Stimulated activated CD8-positive, alpha-beta memory T cell treated with anti-CD3 and anti-CD28 coated beads, Interleukin-7, amount 100 ng/mL, for 4 hours (primary cell): Measurements from ENCODE around the gene PRSS22.

Source experiments
- DNase-seq, 2 donors: peaks; one replicate each; pipeline ENCODE4 v3.0.0-alpha.2; 2020; ENCODE audit warnings: low read depth in 2 of 2

PRSS22 gene, protein sequence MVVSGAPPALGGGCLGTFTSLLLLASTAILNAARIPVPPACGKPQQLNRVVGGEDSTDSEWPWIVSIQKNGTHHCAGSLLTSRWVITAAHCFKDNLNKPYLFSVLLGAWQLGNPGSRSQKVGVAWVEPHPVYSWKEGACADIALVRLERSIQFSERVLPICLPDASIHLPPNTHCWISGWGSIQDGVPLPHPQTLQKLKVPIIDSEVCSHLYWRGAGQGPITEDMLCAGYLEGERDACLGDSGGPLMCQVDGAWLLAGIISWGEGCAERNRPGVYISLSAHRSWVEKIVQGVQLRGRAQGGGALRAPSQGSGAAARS

GRCh38 chr16:2857451-2858244 is at the start of gene PRSS22:
PRSS22 (minus strand) TSS chr16:2858170; CDS start chr16:2858104, 66 bp downstream.
- DNase-seq: no peak

GRCh38 chr16:2907084-2907753 is 49.2 kb upstream of the PRSS22 start:
- DNase-seq: peak in 1 of 2 donors; percentile 24

- DNase-seq: no peak
These were observed 48.0 kb upstream of the PRSS22 start for GRCh38 chr16:2905988-2906387.

DNA sequence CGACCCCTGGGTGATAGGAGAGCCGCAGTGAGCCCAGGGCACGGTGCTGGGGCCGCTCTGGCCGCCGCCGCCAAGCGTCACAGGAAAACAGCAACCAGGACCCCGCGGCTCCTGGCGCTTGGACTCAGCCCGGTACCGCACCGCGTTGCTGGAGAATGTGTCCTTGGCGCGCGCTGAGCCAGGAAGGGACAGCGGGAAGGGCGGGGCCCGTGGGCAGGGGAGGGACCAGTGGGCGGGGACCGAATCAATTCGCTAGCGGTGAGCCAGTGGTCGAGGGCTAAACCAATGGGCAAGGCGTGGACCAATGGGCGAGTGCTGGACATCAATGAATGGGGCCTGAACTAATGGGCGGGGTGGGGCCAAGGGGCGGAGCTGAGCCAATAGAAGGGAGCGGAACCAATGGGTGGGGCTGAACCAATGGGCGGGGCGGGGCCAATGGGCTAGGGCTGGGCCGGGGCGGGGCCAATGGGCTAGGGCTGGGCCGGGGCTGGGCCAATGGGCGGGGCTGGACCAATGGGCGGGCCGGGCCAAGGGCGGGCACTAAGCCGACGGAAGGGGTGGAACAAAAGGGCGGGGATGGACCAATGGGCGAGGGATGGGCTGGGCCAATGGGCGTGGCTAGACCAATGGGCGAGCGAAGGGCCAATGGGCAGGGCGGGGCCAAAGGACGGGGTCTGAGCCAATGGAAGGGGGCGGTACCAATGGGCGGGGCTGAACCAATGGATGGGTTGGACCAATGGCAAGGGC is 47.4 kb upstream of the PRSS22 start:
- DNase-seq: peak; percentile 77 to 78

- DNase-seq: no peak
These were observed 46.9 kb upstream of the PRSS22 start for GRCh38 chr16:2904922-2905240.

DNA sequence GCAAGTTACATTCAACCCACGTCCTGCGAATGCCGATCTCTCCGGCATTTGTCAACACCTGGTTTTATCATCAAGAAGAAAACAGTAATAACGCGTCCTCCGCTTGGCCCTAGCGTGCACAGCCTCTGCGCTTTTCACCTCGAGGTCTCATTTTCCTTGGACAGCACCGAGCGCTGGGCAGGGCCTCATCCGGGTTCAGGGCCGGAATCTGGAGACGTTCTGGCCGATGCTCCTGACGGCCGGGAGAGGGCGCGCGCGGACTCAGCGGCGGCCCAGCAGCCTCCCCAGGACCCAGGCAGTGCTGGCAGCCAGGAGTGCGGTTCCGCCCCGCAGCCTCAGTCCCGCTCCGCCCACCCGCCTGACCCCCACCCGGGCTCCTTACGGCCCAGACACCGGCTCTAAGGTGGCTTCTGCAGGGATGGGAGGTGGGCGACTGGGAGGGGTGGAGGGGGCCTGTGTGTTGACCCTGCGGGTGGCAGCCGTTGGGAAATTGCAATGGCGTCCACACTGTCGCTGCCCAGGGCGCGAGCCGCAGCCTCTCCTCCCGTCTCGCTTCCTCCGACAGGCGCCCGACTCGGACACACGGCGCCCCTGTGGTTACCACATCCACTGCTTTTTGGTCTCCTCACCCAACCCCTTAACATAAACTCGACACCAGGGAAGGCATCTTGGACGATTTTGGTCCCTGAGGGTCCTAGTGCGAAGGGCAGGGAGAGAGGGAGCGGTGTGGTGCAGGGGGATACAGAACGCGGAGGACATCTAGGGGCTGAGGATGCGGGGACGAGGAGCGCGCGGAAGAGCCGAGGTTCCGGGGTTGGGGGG is 46.3 kb upstream of the PRSS22 start:
- DNase-seq: peak; percentile 46 to 68

DNA sequence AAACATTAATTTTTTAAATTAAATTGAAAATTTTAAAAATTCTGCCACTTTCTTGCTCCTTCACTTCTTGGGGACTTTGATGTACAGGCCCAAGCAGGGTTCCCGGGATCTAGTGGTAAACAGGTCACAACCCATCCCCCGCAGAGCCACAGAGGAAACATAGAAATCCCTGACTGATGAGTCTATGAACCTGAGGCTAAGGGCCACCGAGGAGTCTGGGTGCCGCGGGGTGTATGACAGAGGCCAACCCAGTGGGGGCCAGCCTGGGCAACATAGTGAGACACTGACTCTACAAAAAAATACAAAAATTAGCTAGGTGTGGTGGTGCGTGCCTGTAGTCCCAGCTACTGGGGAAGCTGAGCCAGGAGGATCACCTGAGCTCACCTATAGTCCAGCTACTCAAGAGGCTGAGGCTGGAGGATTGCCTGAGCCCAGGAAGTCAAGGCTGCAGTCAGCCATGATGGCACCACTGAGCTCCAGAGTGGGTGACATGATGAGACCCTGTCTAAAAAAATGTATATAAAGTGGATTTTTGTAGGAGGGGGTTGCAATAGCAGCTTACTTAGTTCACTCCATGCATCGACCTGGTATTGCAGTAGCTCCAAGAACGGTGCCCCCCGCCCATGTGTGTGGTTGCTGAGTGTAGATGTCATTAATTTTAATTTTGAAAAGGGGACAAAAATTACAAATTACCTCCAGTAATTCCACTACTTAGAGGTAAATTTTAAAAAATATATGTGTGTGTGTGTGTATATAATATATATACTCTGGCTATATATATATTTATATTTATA is 44.6 kb upstream of the PRSS22 start:
- DNase-seq: no peak

- DNase-seq: no peak
These were observed 42.6 kb upstream of the PRSS22 start for GRCh38 chr16:2900526-2901075.

GRCh38 chr16:2899564-2900072 is 41.6 kb upstream of the PRSS22 start:
- no peak for DNase-seq

DNA sequence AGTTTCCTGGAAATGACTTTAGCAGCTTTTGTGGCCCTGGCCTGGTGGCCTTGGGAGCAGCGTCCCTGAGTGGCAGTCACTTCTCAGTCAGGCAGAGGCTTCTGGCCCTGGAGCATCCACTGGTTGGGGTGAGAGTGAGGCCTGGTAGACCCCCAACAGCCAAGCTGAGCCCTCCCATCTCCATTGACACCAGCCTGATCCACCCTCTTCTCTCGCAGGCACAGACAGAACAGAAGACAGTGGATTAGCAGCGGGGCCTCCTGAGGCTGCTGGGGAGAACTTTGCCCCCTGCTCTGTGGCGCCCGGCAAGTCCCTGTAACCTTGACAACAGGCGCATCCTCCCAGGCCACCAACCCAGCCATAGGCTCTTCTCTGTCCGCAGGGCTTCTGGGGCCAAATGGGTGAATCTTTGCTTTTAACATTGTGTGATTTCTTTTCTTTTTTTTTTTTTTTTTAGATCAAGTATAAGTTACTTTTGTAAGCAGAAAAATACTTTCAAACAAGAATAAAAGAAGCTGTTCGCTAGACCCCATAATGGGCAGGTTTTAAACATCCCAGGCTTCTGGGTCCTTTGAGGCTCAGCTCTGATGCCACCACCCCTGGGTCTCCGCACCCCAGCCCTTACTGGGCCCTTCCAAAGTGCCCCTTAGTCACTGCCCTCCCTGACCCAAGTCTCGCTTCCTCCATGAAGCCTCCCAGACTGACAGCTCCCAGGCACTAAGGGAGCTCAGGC is 41.0 kb upstream of the PRSS22 start:
- DNase-seq: no peak

DNA sequence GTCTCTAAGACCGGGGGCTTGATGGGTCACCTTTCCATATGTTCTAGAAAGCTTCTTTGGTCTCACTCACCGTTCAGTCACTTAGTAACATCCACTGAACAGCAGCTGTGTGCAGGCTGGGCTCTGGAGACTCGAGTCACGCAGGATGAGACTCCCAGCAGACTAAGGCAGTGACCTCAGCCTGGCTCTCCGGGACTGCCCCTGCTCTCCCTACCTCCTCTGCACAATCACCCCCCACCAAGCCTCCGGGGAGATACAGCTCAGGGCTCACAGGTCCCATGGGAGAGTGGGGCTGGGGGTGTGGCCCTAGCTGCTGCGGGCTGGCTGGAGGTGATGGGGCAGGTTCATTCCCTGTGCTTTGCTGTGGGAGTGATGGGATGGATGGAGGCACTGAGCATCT is 39.1 kb upstream of the PRSS22 start:
- DNase-seq: no peak

GRCh38 chr16:2896480-2897010 is 38.6 kb upstream of the PRSS22 start:
- no peak for DNase-seq

DNA sequence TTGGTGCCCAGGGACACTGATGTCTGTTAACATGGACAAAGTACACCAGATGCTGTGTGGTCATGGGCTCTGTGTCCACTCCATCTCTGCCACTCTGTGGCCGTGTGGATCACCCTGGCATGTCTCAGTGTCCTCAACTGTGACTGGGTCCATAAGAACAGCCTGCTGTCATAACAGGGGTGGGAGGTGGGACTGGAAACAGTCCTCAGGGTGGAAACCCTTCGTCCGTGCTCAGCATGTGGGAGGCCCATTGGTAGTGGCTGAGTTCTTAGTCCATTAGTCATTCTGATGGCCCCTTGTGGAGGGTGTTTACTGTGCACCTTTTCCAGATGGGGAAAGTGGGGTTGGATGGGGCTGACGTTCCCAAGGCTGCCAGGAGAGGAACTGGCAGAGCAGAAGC is 37.8 kb upstream of the PRSS22 start:
- no peak for DNase-seq

- no peak for DNase-seq
These were observed 36.3 kb upstream of the PRSS22 start for GRCh38 chr16:2894231-2894630.

DNA sequence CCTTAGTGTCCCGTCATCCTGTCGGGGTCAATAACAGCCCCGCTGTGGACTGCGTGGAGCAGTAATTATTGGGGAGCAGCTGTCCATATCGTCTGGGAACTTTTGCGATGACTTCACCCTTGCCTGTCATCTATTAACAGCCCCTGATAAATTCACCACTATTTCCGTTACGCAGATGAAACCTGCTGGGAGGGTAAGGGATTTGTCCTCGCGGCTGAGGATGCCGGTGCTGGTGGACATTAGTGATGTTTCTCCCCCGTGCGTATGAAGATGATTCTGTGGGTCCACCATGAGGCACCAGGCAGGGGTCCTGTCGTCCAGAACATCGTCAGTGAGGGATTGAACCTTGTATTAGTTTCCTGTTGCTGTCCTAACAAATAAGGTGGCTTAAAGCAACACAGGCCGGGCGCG is 26.1 kb upstream of the PRSS22 start:
- no peak for DNase-seq

DNA sequence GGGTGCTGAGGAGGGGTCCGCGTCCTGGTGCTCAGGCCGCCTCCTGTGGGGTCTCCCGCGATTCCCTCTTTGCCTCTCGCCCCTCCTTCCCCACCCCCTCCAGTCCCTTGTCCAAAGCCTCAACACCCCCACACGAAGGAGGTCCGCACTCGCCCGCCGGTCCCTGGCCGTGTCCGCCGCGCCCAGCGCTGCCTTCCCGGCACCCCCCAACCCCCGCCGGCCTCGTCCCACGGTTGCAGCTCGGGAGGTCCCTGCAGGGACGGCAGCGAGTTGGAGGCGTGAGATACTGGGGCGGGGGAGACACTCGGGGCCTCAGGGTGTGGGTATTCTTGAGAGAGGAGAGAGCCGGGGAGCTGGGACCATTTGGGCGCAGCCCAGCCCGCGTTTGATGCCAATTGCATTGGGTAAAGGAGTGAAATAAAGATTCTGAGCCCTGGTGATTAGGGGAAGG is 25.5 kb upstream of the PRSS22 start:
- DNase-seq: no peak

DNA sequence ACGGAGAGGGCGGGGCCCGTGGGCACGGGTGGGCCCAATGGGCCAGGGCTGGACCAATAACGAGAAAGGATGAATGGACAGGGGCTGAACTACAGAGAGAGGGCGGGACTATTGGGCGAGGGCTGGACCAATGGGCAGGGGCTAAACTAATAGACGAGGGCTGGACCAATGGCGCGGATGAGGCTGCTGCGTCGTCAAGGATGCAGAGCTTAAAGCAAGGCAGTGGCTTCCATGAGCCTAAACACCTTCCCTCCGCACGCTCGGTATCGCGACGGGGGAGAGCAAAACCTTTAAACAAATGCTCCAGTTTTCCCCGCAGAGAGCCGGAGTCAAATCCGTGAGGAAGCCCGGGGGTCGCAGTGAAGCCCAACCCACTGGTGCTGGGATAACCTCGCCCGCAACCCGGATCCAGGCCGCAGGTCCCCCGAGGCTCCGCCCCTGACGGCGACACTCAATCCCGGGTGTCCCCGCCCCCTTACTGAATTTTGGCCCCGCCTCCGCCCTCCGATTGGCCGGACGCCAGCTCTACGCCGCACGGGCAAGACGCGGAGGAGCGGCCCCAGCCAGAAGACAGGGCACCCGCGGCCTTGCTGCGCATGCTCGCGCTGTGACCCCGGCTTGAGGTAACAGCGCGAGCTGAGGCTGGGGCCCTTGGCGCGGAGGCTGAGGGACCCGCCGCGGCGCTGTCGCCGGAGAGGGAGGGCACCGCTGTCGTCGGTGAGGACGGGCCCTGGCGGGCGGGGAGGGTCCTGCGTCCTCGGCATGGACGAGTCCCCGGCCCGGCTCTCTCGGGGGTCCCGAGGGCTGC is 24.9 kb upstream of the PRSS22 start, which contains the start of gene FLYWCH2:
Gene FLYWCH2 (plus strand): TSS at position 566 of the 808 bp plus-strand sequence. CDS start 13,235 bp downstream, outside the sequence.
- DNase-seq: peak; percentile 98
